H1 (cell line): ENCODE data around the gene BEAN1. TPM values are rescaled to one million over a fixed set of nuclear protein-coding genes. Genes with fewer than 3 reads are reported as not detected.

Experiments used
- ATF2 ChIP-seq: IDR thresholded peaks from 2 replicates; pipeline ENCODE4 v1.6.1; 2012; ENCODE audit warnings: low read length, inconsistent platforms
- CHD2 ChIP-seq: IDR thresholded peaks from 2 replicates; pipeline ENCODE4 v1.6.1; 2012; ENCODE audit warnings: low read length, improper control_type of control experiment
- SAP30 ChIP-seq: fragments of 300-600 bp; sonication (generic); IDR thresholded peaks from 2 replicates; pipeline ENCODE4 v1.7.1; 2012; ENCODE audit warnings: low read length, moderate library complexity, mild to moderate bottlenecking, inconsistent platforms; ENCODE audit not compliant: insufficient read depth, insufficient replicate concordance
- polyA plus RNA-seq, 7 experiments: library from polyadenylated mRNA; depleted of rRNA in 3 of 7; stranded (reverse) in 5 of 7; unstranded in 2 of 7; fragments of >200 nt in 5 of 7; fragments of 200-250 nt in 2 of 7; gene quantifications; 1 replicate in 5 of 7; 2 replicates in 1 of 7; 4 replicates in 1 of 7; pipeline versions ENCODE4 v1.2.1 to v1.2.3, GENCODE V29; 2011 to 2013; ENCODE audit warnings: missing spikeins in 2 of 7, mixed read lengths in 2 of 7
- total RNA-seq: library from RNA; stranded (reverse); fragmentation: NEBNext Ultra II Directional; extraction: Animal tissue kit (Norgen Biotek cat#: 25700); gene quantifications from 2 replicates; pipeline ENCODE4 v1.2.1, GENCODE V29; 2021

Gene BEAN1
- total and polyA plus RNA-seq, 2 of the 8 experiments (the other 6 are each of a cell fraction or from before 2014, with no cell fraction given) = 0.08 TPM; not detected in 1

- TF ChIP-seq CHD2 (no peak), SAP30 (no peak), ATF2 (no peak)
- TF ChIP-seq, all 59 proteins: peak for 0
These were observed 98.5 kb downstream of the BEAN1 start (continued) for GRCh38 chr16:66525396-66526180.
